GM19035 (cell line): Measurements from ENCODE around the gene WDFY3.
A peak's percentile ranks its signal among the peaks of the same experiment; 100 is the strongest.

Experiments used
- ATAC-seq: cut with Tn5 transposase; IDR thresholded peaks from one replicate; pipeline ENCODE4 v1.9.1; 2021; ENCODE audit not compliant: unreplicated experiment

WDFY3 gene

DNA sequence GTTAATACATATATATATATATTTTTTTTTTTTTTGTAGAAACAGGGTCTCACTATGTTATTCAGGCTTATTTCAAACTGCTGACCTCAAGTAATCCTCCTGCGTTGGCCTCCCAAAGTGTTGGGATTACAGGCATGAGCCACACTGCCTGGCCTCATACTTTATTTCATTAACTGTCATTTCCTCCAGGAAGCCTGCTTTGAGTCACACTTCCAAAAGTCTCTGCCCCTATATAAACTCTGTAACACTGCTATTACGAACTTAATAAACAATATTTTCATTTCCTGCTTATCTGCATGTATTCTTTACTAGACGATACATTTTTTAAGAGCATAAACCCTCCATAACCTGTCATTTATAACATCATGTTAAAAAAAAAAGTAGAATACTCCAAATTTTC, 167.2 kb downstream of the WDFY3 start:
- ATAC-seq, result no peak

DNA sequence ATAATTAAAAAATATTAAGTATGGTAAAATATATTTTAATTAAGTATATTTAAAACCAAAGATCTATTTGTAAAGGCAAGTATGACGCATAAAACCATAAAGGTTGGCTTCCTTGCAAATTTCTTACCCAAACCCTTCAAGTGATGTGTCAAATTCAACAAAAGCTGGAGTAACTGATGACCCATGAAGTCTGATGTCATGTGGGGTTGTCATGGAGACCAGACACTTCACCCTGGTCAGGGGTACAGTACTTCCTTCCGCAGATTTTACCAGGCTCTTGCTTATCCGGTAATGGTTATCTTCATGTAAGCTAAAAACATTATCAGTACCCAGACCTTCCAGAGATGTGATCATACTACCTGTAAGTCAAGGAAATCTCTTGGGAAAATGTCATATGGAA, 170.1 kb downstream of the WDFY3 start:
- ATAC-seq, result no peak

DNA sequence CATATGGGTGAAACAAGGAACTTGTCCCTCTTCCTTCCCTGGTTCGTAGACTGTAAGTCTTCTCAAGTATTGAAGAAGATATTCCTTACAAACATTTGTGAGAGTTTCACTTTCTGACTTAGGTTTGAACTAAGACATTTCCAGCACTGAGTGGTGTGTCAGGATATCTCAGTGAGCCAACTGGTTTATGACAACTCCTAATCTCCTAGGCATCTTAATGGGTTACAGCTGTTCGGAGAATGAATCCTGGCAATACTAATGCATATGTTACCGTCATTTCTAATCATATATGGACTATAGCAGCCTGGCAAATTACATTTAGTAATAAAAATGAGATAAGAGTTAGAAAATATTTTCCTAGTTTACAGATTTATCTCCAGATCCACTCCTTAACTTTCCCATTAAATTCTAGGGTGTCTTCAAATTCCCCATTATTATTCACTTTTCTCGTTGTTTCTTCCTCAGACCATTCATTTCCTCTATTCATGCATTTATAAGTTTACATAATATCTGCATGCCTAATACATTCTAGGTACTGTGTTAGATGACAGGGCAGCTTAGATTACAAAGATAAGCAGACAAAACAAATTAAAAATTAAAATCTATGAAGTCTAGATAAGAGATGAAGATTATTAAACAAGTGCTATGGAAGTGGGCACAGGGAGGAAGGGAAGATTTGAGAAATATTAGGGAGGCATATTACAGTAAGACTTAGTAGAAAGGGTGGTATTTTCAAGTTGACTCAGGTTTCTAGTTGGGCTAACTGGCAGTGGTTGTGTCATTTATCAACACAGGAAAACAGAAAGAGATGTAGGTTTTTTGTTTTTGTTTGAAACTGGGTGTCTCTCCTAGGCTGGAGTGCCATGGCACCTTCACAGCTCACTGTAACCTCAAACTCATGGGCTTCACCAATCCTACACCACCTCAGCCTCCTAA, 173.9 kb downstream of the WDFY3 start:
- no peak for ATAC-seq

DNA sequence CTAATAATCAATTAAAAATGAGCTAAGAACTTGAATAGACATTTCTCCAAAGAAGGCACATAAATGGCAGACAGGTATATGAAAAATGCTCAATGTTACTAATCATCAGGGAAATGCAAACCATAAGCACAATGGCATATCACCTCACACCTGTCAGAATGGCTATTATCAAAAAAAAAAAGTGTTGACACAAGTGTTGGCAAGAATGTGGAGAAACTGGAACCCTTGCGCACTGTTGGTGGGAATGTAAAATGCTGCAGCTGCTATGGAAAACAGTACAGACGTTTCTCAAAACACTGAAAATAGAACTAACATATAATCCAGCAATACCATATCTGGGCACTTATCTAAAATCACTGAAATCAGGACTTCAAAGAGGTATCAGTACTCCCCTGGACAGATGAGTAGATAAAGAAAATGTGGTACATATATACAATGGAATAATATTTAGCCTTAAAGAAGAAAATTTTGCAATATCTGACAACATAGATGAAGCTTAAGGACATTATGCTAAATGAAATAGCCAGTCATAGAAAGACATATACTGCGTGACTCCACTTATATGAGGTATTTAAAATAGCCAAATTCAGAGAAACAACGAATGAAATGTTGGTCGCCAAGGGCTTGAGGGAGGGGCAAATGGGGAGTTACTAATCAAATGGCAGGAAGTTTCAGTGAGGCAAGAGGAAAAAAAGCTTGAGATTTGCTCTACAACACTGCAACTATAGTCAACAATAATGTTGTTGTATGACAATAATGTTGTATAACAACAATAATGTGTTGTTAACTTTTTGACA, 175.5 kb downstream of the WDFY3 start:
- no peak for ATAC-seq

DNA sequence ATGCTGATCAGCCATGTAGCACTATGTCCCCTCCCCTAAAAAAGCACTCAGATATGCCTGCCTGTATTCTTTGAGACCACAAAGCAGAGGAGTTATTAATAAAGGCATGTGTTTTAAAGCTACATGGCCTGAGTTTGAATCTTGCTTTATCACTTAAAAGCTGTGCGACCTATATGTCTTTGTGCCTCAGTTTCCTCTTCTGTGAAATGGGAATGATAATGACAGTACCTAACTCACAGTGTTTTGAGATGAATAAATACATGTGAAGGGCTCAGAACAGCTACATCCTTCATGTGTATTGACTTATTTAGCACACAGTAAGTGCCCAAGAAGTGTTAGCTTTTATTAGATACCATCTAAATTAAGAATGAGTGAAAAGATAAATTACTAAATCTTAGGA, 180.0 kb downstream of the WDFY3 start:
- no peak for ATAC-seq

DNA sequence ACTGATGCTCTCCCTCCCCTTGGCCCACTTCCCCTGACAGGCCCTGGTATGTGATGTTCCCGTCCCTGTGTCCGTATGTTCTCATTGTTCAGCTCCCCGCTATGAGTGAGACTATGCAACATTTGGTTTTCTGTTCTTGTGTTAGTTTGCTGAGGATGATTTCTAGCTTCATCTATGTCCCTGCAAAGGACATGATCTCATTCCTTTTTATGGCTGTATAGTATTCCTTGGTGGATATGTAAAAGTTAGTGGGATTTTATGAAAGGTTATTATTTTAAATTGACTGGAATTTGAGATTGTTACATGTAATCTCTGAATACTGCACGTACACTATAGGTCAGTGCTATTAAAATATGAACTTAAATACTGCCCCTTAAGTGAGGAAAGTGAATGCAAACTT, 184.0 kb downstream of the WDFY3 start:
- no peak for ATAC-seq

DNA sequence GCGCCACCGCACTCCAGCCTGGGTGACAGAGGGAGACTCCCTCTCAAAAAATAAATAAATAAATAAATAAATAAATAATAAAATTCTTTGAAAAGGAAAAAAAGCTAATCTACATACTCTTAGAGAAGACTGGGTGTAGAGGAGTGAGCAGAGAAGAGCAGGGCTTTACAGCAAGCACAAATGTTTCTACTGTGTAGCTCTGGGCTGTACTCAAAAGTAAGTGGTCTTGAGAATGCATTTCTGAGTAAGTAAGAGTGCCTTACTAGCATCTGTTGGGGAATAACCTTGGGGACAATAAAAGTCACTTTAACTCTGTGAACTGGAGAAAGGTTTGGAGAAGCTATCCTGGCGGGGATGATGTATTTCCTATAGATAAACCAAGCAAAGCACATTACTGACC, 185.8 kb downstream of the WDFY3 start:
- no peak for ATAC-seq

DNA sequence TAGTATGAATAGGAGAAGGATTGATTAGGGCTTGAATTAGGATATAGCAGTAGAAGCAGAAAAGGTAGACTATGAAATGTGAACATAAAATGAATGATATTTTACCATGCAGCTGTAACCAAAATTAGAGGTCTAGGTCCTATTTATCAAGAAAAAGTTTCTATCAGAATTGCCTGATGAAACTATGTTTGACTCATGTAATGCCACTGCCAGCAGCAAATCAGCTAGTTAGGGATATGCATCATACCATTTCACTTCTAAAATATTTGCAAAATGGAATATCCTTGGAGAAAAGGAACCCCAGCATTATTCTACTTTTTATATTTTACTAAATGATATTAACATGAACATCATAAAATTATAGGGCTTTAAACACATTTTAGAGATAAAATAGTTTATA, 188.4 kb downstream of the WDFY3 start:
- no peak for ATAC-seq

DNA sequence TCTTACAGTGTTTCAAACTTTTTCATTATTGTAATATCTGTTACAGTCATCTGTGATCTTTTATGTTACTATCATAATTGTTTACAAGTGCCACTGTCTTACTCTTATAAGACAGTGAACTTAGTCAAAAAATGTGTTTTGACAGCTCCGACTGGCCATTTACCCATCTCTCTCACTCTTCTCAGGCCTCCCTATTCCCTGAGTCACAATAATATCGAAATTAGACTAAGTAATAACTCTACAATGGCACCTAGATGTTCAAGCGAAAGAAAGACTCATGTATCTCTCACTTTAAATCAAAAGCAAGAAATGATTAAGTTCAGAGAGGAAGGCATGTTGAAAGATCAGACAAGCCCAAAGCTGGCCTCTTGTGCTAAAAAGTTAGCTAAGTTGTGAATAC, 199.3 kb downstream of the WDFY3 start:
- peak; percentile 65 for ATAC-seq

DNA sequence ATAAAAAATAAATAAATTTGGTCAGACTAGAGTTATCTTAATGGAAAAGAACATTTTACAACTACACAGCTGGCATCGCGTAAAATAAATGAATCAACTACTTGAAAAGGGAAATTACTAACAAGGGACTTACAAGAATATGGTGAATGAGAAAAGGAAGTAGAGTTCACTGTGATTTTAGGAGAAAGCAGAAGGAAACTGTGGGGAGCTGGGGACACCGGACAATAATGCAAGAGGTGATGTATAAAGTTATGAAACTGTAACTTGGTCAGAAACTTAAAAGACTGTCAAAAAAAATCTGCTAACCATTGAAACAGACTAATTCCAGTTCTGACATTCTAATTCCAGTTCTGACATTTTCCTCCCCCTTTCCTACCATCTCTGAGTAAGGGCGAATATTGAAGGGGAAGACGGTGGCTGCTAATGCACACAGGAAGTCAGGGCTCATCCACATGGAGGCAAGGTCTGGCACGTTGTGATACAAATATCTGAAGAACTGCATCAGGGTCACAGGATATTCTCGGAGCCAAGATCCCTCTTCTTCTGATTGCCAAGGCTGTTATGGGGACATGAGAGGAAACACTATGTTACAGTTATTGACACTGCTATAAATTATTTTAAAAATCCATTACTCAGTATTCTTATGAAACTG, 213.0 kb downstream of the WDFY3 start:
- no peak for ATAC-seq

DNA sequence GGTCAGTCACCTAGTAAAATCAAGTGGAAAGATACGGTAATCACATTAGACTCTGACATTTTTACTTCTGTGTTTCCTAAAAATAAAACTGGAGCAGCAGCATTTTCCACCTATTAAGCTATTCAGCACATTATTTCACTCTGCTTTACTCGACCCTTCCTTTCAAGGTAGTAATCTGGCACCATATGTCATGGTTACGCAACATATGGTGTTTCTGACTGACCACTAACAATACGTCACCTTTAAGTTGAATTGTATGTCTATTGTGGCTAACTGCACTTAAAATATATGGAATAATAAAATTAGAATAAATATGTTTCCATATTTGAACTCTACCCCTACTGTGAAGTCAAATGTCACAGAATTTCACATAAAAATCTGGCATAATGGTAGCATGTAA, 214.8 kb downstream of the WDFY3 start:
- no peak for ATAC-seq

DNA sequence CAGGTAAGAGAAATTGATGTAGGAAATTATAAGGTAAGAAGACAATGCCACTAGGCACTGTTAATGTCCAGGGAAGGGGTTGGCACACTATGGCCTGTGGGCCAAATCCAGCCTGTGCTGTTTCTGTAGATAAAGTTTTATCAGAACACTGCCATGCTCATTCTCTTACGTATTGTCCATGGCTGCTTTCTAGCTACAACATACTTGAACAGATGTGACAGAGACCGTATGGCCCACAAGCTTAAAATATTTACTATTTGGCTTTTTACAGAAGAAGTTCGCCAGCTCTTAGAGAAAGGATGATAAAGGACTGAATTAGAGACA, 215.6 kb downstream of the WDFY3 start:
- no peak for ATAC-seq

DNA sequence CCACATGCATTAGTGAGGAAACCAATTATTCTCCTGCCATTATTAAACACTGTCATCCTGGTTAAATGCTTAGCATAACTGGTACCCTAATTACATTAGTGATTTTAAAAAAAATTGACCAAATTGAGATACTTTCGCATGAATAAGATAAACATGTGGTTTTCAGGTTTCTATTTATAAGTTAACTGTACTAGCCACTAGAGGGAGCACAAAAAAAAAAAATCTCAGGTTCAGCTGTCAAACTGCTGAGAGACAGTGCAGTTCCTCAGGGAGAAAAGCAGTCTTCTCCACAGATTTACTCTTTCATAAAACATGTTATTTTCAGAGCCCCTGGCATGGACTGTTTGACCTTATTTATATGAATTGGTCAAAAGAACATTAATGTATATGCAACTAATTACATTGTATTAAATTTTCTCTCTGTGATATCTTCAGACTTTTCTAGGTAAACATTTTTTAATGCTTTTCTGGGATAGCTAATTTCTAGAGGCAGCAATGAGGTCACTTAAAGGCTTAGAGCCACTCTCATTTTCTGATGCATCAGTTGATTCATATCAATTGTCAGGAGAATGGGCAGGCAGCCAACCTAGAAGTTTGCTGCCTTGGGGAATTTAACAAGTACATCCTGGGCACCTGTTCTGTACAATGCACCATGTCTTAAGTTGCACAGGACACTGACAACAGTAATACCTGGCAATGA, 216.1 kb downstream of the WDFY3 start:
- peak; percentile 82 for ATAC-seq

DNA sequence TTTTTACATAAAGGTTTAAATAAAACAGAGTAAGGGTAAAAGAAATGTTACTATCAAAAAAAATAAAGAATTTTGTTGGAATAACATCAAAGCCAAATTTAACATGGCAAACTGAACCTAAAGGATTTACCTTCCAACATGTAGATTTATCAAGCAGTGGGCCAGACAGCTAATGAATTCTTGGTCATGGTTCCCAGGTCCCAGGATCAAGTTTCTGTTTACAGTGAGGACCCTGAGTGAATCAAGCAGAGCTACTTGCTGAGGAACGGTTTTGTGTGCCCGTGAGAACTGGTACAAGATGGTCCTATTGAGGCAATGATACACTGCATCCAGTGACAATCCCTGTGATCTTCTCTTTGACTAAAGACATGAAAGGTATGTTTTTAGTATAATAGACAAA, 226.4 kb downstream of the WDFY3 start:
- no peak for ATAC-seq

DNA sequence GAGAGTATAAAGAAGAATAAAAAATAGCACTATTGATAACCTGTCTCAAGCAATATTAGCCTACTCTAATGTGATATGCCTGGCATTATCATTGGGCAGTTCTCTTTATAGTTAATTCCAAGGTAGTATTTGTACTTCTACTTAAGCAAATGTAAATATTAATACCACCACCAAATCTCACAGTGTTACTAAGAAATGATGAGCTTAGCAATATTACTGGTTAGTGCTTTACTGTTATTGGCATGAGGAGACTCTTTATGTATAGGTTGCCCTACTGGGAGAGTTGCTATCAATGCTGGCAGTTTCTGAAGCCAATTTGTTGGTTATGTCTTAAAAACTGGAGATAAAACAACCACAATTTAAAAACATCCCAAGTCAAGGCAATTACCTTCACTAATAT, 227.9 kb downstream of the WDFY3 start:
- ATAC-seq, result no peak

DNA sequence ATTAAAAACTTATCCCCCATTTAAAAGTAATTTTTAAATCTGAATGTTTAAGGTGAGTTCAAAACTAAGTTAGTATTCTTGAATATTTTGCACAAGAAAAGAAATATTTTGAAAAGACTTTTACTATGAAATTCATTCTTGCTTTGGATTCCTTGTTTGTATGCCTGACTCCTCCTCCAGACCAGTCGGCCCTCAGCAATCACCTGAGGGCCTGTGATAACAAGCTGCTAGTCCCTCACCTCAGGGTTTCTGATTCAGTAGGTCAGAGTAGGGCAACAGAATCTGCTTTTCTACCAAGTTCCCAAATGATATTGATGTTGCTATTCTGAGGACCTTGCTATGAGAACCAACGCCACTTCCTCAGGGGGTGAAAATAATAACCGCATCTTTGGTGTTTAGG, 228.8 kb downstream of the WDFY3 start:
- no peak for ATAC-seq

DNA sequence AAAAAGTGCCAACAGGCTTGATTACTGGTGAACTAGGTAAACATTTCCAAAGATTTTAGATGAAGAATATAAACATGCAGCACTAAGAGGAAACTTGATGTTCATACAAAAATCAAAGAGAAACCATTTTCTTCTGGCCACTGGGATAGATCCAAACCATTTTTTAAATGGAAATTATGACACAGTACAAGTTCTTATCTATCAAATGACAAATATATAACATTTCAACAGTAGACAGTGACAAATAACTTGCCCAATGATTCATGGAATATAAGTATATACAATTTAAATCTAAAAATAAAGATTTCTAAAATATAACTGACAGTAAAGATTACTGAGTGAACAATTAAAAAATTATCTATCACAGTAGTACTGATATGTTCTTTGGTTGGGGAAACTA, 232.5 kb downstream of the WDFY3 start:
- no peak for ATAC-seq

DNA sequence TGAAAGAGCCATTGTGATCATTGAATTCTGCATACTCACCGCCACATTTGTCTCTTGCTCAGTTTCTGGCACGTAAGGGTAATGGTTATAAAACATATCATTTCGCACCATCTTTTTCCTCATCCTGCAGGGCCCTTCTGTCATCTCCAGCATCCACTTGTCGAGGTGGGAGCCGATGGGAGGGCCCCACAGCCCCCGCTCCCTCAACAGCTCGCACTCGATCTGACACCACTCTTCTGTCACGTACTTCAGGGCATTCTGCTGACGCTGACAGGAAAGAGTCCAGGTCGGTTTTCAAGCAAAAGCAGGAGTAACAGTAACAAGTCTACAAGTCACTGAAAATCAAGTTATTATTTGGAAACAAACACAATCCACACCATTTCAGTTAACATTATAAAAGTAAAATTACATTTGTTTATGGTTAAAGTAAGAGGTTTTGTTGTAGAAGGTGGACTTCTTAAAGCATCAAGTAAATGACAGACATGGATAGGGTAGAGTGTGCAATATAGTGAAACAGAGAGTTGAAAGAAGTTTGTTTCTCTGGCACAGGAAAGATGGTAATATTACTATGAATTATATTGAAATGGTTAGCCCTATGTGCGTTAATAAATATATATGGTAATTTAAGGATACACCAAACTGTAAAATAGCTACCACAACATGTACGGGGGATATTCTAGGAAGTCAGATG, 233.0 kb downstream of the WDFY3 start:
- no peak for ATAC-seq

DNA sequence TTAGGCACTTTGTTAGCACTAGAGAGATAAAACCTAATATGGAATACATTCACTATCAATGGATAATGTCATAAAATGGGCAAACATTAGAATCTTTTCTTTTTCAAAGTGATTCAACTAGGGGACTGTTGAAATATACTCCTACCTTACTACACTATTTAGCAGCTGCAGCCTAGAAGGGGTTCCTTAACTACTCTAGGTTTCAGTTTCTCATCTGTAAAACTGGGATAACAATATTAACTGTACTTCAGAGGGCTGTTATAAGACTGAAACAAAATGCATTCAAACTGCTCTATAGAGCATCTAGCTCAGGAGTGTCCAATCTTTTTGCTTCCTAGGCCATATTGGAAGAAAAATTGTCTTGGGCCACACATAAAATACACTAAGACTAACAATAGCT, 236.1 kb downstream of the WDFY3 start:
- no peak for ATAC-seq

DNA sequence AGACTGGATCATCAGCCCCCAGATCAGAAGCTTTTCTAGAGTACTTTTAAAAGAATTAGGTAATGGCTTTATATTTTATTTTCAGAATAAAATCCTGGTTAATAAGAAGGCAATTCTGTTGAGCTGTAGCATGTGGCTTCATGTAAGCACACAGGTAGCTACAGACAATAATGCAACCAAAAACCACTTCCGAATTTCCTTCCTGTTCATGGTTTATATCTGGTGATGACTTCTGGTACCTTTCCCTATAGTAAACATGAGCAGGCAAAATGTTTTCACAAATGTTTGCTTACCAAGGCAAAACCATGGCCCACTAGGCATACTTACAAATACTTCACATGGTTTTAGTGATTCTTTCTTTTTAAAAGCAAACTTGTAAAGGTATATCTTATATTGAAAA, 239.0 kb downstream of the WDFY3 start:
- no peak for ATAC-seq

DNA sequence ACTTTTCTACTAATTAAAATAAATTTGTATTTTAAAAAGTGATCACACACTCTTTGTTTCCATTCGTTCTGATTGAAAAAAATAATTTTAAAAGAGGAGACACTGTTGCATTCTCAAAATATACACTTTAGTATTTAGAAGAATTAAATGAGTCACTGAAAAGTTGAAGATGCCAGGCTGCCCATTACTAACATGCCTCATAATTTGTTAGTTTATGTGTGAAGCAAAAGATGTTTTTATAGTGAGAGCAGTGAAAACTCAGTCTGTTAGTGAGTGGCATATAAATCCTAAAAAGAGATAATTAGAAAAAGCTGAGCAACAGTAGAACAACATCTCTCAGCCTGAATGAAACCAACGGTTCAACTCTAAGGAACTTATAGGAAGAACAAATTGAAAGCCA, 240.1 kb downstream of the WDFY3 start:
- no peak for ATAC-seq
